NCI-H524 treated with DMSO at 0.1 percent for 48 hours (cell line): ENCODE data around the gene BACE2.

Experiments
- DNase-seq: peaks from one replicate; lab custom pipeline; 2025; lab: John Stamatoyannopoulos, UW

The BACE2 gene

GRCh38 chr21:41167348-41168342 is at the start of gene BACE2:
BACE2 (plus strand) TSS chr21:41168160; CDS start chr21:41168264, 104 bp downstream.
- DNase-seq, result no peak

DNA sequence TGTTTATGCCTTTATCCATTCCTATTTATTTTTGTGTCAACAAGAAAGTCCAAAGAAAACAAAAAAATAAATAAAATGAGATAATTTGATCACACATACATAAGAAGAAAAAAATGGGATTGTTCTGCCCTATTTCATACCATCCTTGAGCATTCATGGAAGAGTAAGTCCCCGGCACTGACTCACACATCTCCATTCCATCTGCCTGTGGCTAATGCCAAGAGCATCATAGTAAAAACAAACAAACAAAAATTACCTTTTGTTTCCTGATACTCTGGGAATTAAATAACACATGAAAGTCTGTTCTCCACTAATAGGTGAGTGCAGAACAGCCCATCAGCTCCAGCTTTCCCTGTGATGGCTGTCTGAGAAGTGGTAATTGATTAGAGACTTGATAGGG is 48.1 kb upstream of the BACE2 start:
- DNase-seq, result no peak

DNA sequence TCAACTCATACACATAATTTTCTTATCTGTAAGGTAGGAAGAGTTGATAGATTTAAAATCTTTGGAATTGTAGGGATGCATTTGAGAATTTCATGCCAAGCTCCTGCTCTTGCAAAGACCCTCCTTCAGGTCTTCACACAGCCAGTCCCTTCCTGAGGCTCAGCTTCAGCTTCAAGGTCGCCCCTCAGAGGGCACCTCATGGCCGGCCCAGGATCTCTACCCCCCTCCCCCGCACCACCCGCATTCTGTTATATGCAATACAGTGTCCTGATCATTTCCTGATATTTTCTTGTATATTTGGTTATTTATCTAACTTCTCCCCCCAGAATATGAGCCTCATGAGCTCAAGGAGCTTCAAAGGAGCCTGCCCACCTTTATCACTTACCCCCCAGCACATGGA is 47.0 kb upstream of the BACE2 start:
- no peak for DNase-seq

DNA sequence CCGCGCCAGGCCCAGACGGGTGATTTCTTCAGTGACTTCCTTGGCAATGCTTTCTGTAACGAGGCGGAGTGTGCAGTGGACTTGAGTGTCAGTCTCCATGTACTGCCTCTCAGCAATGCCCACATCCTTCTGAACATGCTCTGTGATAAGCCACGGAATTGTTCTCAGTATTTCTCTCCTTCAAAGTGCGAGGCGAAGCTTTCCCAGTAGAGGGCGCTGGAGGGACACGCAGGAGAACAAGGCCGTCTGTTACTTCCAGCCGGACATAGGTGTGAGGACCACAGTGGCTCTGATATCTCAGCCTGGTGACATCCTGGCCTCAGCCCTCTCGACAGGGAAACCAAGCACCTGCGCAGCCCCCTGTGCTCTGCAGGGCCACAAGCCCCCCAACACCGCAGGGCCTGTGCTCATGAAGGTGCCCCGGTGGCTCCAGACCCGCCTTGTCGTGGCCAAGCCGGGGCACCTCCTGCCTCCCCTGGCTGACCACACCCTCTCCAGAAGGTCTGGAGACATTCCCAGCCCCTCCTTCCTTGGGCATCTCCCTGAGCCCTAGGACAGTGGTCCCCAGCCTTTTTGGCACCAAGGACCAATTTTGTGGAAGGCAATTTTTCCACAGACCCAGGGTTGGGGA is 46.1 kb upstream of the BACE2 start:
- peak; percentile 3 for DNase-seq

DNA sequence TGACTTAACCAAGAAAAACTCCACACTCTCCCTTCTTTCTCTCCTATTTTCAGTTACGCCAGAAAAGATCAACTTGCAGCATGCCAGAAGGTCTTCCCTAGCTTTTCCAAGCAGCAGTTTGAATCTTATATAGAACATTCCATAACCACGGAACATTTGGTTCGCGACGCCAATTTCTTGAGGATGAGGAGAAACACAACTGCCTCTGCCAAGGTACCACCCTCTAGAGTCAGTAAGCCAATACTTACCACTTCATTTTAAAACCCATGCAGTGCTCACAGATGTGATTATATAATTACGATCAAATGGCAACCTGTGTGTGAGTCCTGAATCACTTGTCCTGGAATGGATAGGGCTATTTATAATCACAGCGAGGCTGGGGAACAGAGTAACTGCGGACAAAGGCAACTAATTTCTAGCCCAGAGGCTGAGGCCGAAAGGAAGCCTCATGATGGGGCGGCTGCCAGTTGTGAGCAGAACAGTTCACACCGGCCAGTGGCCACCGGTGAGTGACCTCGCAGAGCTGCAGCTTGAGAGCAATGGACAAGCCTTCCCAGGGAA is 43.2 kb upstream of the BACE2 start:
- no peak for DNase-seq

DNA sequence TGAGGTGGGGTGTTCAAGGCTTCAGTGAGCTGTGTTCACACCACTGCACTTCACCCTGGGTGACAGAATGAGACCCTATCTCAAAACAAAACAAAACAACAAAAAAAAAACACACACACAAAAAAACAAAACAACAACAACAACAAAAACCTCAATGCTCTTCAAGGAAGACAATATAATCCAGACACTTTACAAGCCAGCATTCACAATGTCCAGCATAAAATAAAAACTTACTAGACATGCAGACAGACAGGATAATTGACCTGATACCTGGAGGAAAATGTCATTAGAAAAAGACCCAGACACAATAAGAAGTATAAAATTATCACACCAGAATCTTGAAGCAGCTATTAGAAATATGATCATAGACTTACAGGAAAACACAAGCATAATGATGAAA is 39.0 kb upstream of the BACE2 start:
- DNase-seq, result no peak

- DNase-seq, result no peak
These were observed 37.1 kb upstream of the BACE2 start for GRCh38 chr21:41130883-41131282.

DNA sequence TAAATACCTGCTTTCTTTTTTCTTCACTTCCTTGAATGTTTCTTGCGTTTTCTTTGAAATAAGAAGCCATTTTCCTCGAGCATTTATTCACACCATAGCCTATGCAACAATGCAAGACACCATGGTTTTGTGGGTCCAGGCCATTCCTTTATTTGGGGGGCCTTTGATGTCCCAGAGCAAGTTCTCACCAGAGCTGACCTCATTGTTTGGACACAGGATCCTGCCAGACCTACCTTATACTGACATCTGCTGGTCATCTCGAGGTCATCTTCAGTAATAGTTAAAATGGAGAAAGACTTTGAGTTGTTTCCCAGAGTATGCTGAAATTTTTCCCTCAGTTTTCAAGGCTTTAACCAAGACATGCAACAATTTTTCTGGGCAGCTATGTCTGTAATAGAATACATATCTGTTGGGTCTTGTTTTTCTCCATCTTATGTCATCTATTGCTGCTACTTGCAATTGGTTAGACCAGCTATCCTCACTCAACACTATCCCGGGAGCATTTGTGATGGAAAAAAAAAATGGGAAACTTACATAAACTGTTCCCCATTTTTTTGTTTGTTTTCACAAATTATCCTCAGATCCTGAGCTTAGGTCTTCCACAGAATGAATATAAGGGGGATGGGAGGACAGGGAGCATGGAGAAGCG is 34.0 kb upstream of the BACE2 start:
- no peak for DNase-seq

DNA sequence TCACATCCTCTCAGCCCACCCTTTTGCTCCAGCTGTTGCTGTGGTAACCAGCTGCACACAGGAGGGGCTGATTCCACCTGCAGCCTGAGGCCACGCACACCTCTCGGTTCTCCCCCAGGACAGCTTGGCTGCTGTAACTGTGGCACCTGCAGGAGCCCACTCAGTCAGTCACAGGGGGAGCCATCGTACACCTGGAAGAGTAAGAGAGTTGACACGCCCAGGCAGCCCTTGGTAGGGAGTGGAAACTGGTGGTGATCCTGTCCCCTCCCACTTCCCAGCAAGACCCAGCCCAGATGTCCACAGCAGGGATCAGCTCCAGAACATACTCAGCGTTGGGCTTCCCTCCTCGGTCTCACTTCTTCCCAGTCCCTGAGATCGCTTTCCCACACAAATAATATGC is 32.2 kb upstream of the BACE2 start:
- no peak for DNase-seq

GRCh38 chr21:41136286-41136685 is 31.7 kb upstream of the BACE2 start:
- no peak for DNase-seq

DNA sequence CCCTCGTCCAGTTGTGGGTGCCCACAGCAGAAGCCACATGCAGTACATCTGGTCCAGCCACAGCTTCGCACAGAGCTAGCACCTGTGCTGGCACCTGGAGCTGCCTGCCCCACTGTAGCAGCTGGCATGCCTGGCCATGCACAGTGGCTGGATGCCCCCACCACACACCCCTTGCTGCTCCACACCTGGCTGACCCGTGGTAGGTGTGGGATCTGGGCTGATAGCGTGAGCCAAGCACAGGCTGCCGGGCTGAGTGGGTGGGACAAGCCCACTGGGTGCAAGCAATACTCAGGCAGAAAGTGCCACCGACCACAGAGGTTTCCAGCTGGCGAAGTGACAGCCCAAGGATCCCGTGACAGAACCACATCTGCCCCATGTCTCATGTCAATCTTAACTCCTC is 30.6 kb upstream of the BACE2 start:
- no peak for DNase-seq

- no peak for DNase-seq
These were observed 30.1 kb upstream of the BACE2 start for GRCh38 chr21:41137889-41138288.

DNA sequence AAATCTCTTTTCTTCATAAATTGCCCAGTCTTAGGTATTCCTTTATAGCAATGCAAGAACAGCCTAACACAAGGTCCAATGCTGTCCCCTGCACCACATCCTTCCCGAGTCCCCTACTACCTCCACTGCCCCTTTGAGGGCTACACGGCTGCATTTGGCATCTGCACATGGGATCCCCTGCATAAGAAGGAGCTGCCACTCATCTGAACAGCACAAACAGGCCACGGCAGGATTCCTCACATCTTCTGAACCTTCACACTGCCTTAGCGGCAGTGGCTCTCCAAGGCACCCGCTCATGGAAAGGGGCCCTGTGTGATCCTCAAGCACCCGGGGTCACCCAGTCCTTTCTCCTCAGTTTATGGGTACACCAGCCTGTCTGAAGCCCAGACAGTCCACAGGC is 29.2 kb upstream of the BACE2 start:
- DNase-seq, result no peak

GRCh38 chr21:41139275-41139674 is 28.7 kb upstream of the BACE2 start:
- no peak for DNase-seq

DNA sequence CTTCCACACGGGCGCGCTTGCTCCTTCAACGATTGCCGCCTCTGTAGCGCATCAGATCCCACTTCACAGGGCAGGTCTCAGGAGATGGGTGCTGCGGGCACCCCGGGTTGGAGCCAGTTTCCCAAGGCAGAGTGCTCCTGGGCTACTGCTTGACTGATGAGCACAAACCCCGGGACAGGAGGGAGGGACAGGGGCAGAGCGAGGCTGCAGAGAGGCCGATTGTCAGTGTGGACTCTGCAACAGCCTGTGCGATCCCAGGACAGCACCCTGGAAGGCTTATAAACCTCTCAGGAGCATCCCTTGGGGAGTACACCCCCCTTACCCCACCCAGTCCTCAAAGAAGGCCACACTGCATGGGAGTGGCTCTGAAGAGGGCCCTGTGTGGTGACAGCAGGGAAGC is 28.0 kb upstream of the BACE2 start:
- no peak for DNase-seq

GRCh38 chr21:41141031-41141457 is 26.9 kb upstream of the BACE2 start:
- no peak for DNase-seq

- DNase-seq, result no peak
These were observed 25.7 kb upstream of the BACE2 start for GRCh38 chr21:41142051-41142795.

GRCh38 chr21:41143596-41144325 is 24.2 kb upstream of the BACE2 start:
- no peak for DNase-seq

- DNase-seq, result no peak
These were observed 20.6 kb upstream of the BACE2 start for GRCh38 chr21:41147096-41147978.

DNA sequence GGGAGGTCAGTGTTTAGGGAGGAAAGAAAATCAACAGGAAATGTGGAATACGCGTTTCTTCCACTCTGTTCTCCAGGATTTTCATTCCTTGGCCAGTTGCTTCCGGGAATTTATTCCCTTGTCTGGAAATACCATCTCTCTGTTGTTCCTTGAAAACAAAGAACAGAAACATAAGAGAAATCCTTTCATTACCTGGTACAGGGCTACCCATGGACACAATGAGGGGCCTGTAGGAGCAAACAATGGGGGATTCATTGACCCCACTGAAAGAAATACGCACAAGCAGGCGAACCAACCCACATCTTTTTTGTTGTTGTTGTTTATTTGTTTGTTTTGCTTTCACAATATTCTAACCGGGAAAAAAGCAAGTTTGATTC is 20.0 kb upstream of the BACE2 start:
- DNase-seq, result no peak
